ENCODE results near the gene LZTR1. TPM values are rescaled to one million over a fixed set of nuclear protein-coding genes. Genes with fewer than 3 reads are reported as not detected.
A peak's percentile ranks its signal among the peaks of the same experiment; 100 is the strongest.

LZTR1 gene
- total RNA-seq, 2 experiments from 2014 or later, result 29.1 to 34.5 TPM

GRCh38 chr22:20964090-20964798, 17.9 kb upstream of the LZTR1 start:
- ChIA-PET CTCF (no interaction called here), POLR2A (no interaction called here)
- Mint-ChIP-seq H3K27me3 (peaks cover 12% of the 10 kb centered on the region), H3K4me3 (peak overlapping the region; percentile 60), H3K27ac (no peak overlapping the region), H3K36me3 (ENCODE audit: low read depth) (no peaks in the 10 kb centered on the region), H3K9me3 (no peaks in the 10 kb centered on the region), H3K4me1 (ENCODE audit: low read depth) (peaks cover 11% of the 10 kb centered on the region)
- no peak for ATAC-seq
- TF ChIP-seq CTCF (IDR thresholded peaks at IDR 0.05), result no peak
- intact Hi-C loops (cut with micrococcal nuclease), result no loop called here
- DNase-seq, result no peak

DNA sequence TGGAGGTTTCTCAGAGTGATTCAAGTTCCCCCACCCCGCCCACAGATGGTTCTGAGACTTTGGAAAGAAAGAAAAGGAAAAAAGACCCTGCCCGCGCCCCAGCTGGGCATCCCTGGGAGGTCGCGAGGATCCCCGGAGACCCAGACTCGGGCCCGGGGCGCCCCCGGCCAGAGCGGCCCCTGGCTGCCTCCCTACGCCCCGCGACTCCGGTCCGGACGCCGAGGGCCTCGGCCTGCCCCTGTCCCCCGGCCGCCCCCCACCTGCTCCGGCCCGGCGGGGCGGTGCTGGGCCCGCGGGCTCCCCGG, 17.3 kb upstream of the LZTR1 start:
- Mint-ChIP-seq H3K4me1 (ENCODE audit: low read depth) (peaks cover 11% of the 10 kb centered on the region), H3K27me3 (peaks cover 12% of the 10 kb centered on the region), H3K4me3 (peak overlapping the region; percentile 60), H3K27ac (no peak overlapping the region), H3K9me3 (no peaks in the 10 kb centered on the region), H3K36me3 (ENCODE audit: low read depth) (no peaks in the 10 kb centered on the region)
- ATAC-seq (no peak), DNase-seq (peak; percentile 49)
- TF ChIP-seq CTCF (IDR thresholded peaks at IDR 0.05), result no peak
- intact Hi-C loops (cut with micrococcal nuclease), result no loop called here
- ChIA-PET CTCF (no interaction called here), POLR2A (no interaction called here)

DNA sequence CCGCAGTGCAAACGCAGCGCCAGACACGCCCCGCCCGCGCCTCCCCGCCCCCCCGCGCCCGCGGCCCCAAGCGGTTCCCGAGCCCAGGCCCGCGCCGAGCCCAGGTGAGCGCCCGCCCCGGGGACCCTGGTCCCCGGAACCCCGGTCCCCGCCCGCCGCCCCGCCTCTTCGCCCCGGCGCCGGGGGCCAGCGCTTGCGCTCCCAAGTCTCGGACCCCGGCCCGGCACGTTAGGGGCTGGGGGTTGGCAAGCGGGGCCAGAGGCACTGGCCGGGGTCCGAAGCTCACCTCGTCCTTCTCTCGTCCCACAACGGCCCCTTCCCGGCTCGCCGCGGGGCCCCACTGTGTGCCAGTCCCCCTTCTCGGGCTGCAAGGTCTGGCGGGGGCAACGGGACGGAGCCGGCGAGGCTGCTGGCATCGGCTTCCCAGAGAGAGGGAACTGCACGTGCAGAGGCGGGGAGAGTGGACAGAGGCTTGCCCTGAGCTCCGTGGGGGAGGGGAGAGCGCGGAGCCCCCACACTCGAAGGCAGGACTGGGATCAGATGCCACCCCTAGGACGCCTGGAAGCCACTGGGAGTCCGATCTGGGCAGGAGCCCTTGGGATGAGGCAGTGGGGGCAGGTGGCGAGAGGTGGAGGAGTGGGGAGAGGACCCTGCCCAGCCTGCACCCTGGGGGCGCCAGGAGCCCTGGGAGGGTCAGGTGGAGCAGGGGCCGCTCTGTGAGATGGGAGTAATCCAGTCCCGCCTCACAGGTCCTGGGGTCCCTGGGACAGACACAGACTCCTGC, 16.8 kb upstream of the LZTR1 start:
- no peak for DNase-seq
- no peak for ATAC-seq
- peaks cover 11% of the 10 kb centered on the region for H3K4me1 Mint-ChIP-seq (ENCODE audit: low read depth)
- H3K4me3 Mint-ChIP-seq, result no peak overlapping the region
- CTCF ChIA-PET, result no interaction called here
- TF ChIP-seq CTCF (IDR thresholded peaks at IDR 0.05), result no peak
- no peak overlapping the region for H3K27ac Mint-ChIP-seq
- H3K36me3 Mint-ChIP-seq (ENCODE audit: low read depth), result no peaks in the 10 kb centered on the region
- H3K27me3 Mint-ChIP-seq, result peaks cover 10% of the 10 kb centered on the region
- POLR2A ChIA-PET, result no interaction called here
- intact Hi-C loops (cut with micrococcal nuclease), result no loop called here
- H3K9me3 Mint-ChIP-seq, result no peaks in the 10 kb centered on the region

DNA sequence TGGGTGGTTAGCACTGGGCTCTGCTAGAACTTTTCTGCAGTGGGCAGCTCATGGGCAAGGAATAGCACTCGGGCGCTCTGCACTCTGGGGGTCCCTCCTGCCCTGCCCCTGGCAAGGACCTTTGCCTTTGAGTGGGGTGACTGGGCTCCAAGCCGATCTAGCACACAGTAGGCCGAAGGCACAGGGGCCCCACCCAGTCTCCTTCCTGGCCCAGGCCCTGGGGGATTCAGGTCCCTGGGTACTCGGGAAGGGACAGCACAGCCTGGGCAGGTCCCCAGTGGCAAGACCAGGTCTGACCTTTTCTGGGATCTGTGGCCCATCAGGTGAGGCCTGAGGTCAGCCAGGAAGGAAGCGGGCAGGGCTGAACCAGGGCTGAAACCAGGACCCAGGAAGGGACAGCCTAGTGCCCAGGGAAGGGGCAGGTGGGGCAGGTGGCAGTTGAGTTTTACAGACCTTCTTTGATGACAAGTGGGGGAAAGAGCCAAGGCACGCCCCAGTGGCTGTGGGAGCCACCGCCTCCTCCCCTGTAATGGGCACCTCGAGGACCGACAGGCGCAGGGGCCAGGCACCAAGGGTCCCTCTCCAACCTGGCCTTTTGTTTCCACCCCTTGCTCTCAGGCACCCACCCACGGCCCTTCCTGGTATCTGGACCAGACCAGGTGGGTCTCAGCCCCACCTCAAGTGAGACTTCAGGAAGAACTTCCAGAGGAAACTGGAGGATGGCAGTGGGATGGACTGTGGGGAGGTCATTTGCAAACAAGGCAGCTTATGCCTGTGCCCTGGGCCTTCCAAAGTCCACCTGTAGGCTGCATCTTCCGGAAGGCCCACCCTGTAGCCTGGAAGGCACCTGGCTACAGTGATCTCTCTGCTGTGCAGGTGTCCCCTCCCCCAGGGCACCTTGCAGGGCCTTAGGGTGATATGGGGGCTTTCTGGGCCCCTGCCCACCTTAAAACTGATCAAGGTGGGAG, 15.9 kb upstream of the LZTR1 start:
- H3K4me3 Mint-ChIP-seq, result no peak overlapping the region
- H3K27ac Mint-ChIP-seq, result no peak overlapping the region
- no peak for DNase-seq
- no peak for ATAC-seq
- no peak for TF ChIP-seq CTCF (IDR thresholded peaks at IDR 0.05)
- intact Hi-C loops (cut with micrococcal nuclease), result no loop called here
- peaks cover 10% of the 10 kb centered on the region for H3K27me3 Mint-ChIP-seq
- H3K36me3 Mint-ChIP-seq (ENCODE audit: low read depth), result no peaks in the 10 kb centered on the region
- CTCF ChIA-PET, result no interaction called here
- no peaks in the 10 kb centered on the region for H3K9me3 Mint-ChIP-seq
- POLR2A ChIA-PET, result no interaction called here
- H3K4me1 Mint-ChIP-seq (ENCODE audit: low read depth), result peaks cover 11% of the 10 kb centered on the region
